ENCODE results near the gene ANKRD10.

The ANKRD10 gene

DNA sequence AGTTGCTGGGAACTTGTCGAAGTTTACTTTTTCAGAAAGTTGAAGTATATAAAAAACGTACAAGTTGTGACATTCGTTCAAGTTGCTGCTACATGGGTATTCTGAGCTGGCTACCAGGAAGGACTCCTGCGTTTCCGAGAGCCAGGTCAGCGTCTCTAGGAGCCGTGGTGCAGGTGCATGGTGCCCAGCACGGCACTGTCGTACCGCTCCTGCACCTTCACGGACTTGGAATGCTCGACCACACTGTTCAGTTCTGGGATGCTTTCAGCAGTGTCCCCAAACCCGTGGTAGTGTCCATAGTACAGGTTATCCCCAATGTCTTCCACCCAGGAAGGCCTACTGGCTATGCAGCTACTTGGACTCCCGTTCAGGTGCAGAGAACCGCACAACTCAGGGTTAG, 35.4 kb downstream of the ANKRD10 start:
- no peaks in the 10 kb centered on the region for H3K36me3 ChIP-seq (replicated peaks)
- peaks cover 16% of the 10 kb centered on the region for H3K4me1 ChIP-seq
- no peaks in the 10 kb centered on the region for H3K27me3 ChIP-seq (ENCODE audit: low read depth)
- no peaks in the 10 kb centered on the region for H3K9me3 ChIP-seq
- DNase-seq (ENCODE audit: low spot score in 2 of 2), result no peak
- no peak overlapping the region for H3K4me3 ChIP-seq
- in situ Hi-C loops (cut with MboI; ENCODE audit: low sequenced_read_pairs), result no loop called here

DNA sequence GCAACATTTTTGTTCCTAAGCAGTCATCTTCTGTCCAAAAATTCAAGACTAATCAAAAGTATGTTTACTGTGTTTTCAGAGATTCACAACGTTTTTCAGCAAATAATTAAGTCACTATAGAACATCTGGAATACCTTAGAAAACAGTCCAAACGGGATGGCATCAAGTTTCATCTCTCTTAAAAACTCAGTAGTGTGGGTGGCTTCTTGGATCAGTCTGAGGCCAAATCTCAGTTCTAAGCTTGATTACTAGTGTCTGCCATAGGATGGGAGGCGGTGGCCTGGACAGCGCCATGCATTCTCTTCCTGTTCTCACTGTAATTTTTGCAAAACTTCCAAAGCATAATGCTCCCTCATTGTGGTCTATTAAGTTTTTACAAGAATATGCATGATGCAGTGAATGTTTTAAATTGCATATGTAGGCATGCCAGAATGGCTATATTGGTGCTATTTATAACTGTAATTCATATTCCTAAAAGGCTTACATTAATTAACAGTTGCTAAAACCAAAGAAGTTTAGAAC, 37.1 kb downstream of the ANKRD10 start:
- no peak for DNase-seq (ENCODE audit: low spot score in 2 of 2)
- in situ Hi-C loops (cut with MboI; ENCODE audit: low sequenced_read_pairs), result no loop called here
- H3K27me3 ChIP-seq (ENCODE audit: low read depth), result no peaks in the 10 kb centered on the region
- peaks cover 10% of the 10 kb centered on the region for H3K4me1 ChIP-seq
- no peaks in the 10 kb centered on the region for H3K36me3 ChIP-seq (replicated peaks)
- no peak overlapping the region for H3K4me3 ChIP-seq
- no peaks in the 10 kb centered on the region for H3K9me3 ChIP-seq

DNA sequence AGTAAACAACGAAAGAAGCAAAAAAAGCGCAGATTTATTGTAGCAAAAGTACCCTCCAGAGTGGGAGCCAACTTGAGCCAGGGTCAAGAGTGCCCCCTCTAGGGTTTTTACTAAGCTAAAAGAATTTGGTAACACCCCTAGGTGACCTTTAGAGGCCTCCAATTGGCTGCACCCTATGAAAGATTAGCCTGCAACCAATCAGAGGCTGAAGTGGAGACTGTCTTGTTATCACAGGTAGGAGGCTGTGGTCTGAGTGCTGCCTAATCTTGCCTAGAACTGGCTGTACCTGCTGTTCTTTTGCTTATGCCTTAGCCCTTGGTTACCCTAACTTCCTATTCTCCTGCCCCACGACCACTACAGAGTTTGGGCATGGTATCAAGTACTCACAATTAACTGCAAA, 38.3 kb downstream of the ANKRD10 start:
- DNase-seq (ENCODE audit: low spot score in 2 of 2), result no peak
- no peaks in the 10 kb centered on the region for H3K36me3 ChIP-seq (replicated peaks)
- in situ Hi-C loops (cut with MboI; ENCODE audit: low sequenced_read_pairs), result no loop called here
- H3K4me3 ChIP-seq, result no peak overlapping the region
- H3K27me3 ChIP-seq (ENCODE audit: low read depth), result no peaks in the 10 kb centered on the region
- H3K4me1 ChIP-seq, result peaks cover 6% of the 10 kb centered on the region
- H3K9me3 ChIP-seq, result no peaks in the 10 kb centered on the region

DNA sequence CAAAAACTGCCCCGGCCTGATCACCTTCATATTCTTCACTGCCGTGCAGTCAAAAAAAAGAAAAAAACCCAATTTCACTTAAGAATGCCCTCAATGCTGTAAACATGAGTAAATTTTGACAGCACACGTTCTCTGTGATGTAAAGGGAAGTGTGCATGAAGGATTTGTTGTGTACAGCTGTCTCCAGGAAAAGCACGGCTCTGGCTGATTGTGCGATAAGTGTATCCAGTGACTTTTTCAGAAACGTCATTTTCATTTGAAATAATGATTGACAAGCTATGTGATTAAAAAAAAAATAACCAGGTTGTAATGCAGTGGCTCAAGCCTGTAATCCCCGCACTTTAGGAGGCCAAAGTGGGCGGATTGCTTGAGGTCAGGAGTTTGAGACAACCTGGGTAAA, 39.6 kb downstream of the ANKRD10 start:
- in situ Hi-C loops (cut with MboI; ENCODE audit: low sequenced_read_pairs), result no loop called here
- no peaks in the 10 kb centered on the region for H3K36me3 ChIP-seq (replicated peaks)
- no peaks in the 10 kb centered on the region for H3K27me3 ChIP-seq (ENCODE audit: low read depth)
- no peaks in the 10 kb centered on the region for H3K9me3 ChIP-seq
- DNase-seq (ENCODE audit: low spot score in 2 of 2), result no peak
- peaks cover 6% of the 10 kb centered on the region for H3K4me1 ChIP-seq
- H3K4me3 ChIP-seq, result no peak overlapping the region

DNA sequence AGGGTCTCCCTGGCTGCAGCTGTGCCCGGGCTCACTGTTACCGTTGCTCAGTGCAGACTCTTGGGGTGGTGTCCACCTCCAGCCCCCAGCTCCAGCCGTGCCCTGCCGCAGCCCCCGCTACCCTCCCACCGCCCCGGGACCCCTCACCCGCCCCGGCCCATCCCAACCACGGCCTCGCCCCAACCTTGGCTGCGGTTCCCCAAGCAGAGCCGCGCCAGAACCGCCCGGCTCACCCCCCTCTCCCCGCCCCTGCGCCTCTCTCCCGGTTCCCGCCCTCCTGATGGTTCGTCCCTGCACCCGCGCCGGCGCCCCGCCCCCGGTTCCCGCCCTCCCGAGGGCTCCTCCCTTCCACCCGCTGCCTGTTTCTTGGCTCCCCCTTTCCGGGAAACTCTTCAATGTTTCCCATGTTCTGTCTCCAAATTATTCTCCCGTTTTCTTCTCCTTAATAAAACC, 40.3 kb downstream of the ANKRD10 start:
- Histone ChIP-seq H3K4me3 (peak overlapping the region; percentile 34), H3K9me3 (no peaks in the 10 kb centered on the region), H3K27me3 (ENCODE audit: low read depth) (no peaks in the 10 kb centered on the region), H3K4me1 (peaks cover 6% of the 10 kb centered on the region), H3K36me3 (replicated peaks) (no peaks in the 10 kb centered on the region)
- peak; percentile 64 to 93 for DNase-seq (ENCODE audit: low spot score in 2 of 2)
- in situ Hi-C loops (cut with MboI; ENCODE audit: low sequenced_read_pairs), result no loop called here

DNA sequence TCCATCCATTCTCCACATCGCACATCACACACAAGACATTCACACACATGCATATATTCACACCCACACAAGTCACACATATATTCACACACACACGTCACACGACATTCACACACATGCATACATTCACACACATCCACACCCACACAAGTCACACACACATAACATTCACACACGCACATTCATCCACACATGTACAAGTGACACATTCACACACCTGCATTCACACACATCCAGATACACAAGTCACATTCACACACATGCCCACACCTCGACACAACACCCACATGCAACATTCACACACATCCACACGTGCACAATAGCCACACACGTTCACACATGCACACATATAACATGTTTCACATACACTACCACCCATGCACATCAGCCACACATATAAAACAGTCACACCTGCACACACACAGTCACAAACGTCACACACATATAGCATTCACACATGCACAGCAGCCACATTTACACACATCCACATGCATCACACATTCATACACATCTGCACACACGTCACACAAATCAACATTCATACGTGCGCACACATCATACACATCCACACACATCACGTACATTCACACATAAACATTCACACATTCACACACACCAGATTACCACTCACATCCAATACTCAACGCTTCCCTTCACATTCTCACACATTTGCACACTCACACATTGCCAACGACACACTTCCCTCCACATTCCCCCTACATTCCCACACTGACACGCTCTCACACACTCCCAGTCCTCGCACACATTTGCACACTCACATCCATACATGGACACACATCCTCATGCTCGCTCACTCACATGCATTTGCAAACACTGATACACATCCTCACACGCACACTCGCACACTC, 41.0 kb downstream of the ANKRD10 start:
- Histone ChIP-seq H3K9me3 (no peaks in the 10 kb centered on the region), H3K4me3 (peak overlapping the region; percentile 34), H3K27me3 (ENCODE audit: low read depth) (no peaks in the 10 kb centered on the region), H3K4me1 (peaks cover 6% of the 10 kb centered on the region), H3K36me3 (replicated peaks) (no peaks in the 10 kb centered on the region)
- DNase-seq (ENCODE audit: low spot score in 2 of 2), result no peak
- in situ Hi-C loops (cut with MboI; ENCODE audit: low sequenced_read_pairs), result no loop called here

DNA sequence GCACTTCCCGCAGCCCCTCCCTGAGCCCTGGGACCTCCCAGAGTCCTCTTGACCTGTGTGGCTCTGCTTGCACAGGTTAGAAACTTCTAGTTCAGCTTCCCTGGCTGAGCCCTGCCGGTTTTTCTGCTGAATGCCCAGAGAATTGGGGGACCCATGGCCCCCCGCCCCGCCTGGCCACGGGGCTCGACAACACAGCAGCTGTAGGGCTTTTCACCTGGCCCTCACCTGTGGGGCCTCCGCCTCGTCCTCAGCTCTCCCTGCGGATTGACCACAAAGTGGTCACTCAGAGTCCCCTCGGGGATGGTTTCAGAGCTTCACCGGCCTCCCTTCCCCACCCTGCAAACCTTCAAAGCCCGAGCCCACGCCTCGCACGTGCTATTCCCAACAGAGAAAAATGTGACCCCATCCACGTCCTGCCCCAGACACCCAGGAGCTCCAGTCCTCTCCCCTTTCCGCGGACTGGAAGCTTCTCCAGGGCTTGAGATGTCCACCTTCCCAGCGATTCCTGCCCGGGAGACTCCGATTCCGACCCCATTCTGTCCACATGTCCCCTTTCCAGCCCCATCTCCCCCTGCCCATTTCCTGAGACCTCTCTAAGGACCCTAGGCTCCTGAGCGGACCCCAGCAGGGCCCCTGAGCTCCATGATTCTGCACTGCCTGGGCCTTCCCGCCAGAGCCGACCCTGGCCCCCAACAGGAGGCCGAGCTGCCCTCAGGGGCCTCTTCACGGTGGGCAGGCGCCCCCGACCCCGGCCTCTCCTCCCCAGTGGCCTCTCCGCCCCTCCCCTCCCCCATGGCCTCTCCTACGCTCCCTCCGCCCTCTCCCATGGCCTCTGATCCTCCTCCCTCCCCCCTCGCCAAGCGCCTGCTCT, 41.9 kb downstream of the ANKRD10 start:
- DNase-seq (ENCODE audit: low spot score in 2 of 2), result no peak
- Histone ChIP-seq H3K4me3 (no peak overlapping the region), H3K4me1 (peaks cover 6% of the 10 kb centered on the region), H3K27me3 (ENCODE audit: low read depth) (no peaks in the 10 kb centered on the region), H3K36me3 (replicated peaks) (no peaks in the 10 kb centered on the region), H3K9me3 (no peaks in the 10 kb centered on the region)
- in situ Hi-C loops (cut with MboI; ENCODE audit: low sequenced_read_pairs), result no loop called here

DNA sequence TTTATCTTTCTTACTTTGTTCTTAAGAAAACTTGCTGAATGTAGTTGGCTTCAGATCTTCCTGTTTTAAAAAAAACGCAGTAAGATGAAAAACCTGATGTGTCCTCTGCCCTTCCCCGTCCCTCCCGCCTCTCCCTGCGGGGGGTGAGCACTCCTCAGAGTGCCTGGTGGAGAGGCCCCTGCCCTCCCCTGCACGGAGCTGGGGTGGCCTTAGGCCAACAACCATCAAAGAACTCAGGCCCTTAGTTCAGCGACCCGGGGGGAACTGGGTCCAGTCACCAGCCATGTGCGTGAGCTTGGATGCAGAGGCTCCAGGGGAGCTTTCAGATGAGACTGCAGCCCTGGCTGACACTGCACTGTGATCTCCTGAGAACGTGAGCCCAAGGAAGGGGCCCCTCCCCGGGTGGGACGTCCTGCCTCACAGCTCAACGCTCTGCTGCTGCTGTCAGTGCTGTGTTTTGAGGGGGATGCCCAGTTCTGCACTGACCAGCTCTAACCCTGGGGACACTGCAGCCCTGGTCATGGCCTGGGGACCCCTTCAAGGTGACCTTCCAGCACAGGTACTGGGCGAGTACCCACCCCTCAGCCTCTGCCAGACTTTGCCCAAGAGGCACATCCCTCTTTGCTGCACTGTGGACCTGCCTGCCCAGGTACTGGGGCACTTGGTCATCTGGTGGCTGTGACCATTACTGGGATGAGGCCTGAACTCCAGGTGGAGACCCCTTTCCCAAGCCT, 42.7 kb downstream of the ANKRD10 start:
- peaks cover 6% of the 10 kb centered on the region for H3K4me1 ChIP-seq
- H3K4me3 ChIP-seq, result no peak overlapping the region
- DNase-seq (ENCODE audit: low spot score in 2 of 2), result no peak
- in situ Hi-C loops (cut with MboI; ENCODE audit: low sequenced_read_pairs), result no loop called here
- no peaks in the 10 kb centered on the region for H3K9me3 ChIP-seq
- H3K36me3 ChIP-seq (replicated peaks), result no peaks in the 10 kb centered on the region
- no peaks in the 10 kb centered on the region for H3K27me3 ChIP-seq (ENCODE audit: low read depth)

DNA sequence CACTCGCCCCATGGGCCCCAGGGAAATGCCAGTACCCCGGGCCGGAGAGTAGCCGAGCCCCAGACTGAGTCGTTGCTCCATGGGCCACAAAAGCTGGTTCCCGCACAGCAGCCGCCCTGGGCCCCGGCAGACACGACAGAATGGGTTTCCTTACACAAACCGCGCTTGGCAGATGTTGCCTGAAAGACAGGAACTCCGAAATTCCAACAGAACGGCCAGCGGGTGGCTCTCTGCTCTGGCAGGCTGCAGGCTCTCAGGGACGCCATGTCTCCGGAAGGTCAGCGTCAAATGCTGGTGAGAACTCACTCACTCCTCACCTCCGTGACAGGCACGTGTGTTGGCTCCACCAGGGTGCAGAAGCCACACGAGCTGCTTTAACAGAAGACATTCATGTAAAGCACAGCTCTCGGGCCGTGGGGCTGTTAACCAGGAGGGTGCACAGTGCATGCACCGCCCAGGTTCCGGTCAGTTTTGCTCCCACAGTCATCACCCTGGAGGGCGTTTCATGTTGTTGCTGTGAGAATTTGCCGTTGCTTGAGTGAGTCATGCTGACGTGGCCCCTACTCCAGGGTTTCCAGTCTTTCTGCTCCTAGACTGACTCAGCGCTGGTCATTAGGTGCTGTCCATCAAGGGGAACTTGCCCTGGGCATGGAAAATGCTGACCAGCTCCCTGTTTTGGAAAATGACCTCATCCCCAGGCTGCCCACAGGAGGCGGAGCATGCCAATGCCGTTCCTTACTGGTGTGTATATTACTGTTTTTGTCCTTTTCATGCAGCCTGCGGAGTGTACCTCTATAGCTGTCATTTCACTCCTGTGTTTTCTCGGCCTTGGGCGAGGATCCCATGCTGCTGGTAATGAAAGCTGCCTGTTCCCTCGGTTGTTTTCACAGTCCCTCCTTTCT, 44.8 kb downstream of the ANKRD10 start:
- Histone ChIP-seq H3K4me1 (peaks cover 6% of the 10 kb centered on the region), H3K9me3 (no peaks in the 10 kb centered on the region), H3K36me3 (replicated peaks) (no peaks in the 10 kb centered on the region), H3K27me3 (ENCODE audit: low read depth) (no peaks in the 10 kb centered on the region), H3K4me3 (no peak overlapping the region)
- peak in 1 of 2 experiments; percentile 27 for DNase-seq (ENCODE audit: low spot score in 2 of 2)
- in situ Hi-C loops (cut with MboI; ENCODE audit: low sequenced_read_pairs), result no loop called here

DNA sequence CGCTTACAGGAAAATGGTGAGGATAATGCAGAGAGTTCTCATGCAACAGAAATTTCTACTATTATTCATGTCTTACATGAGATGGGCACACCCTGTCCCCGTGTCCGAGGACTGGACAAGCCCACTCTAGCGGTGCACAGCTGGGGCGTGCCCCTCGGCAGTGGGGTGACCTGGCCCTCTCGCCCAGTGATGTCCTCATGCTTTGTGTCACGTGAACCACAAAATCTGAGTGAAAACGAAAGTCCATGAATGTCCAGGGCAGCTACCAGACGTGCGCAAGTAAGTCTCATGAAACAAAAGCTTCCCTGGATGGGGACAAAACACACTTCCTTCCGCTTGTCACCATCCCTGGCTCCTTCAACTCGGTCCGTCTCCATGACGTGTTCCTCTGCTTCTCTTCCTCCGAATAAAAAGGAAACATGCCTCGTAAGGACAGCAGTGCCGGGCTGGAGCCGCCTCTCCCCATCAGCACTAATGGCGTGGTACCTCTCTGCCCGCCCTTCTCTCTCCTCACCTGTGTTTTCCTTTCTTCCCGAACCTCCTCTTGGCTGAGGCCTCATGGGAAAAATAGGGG, 45.6 kb downstream of the ANKRD10 start:
- Histone ChIP-seq H3K36me3 (replicated peaks) (no peaks in the 10 kb centered on the region), H3K9me3 (no peaks in the 10 kb centered on the region), H3K4me1 (peaks cover 2% of the 10 kb centered on the region; the same call in 1 of the 2 replicates), H3K27me3 (ENCODE audit: low read depth) (no peaks in the 10 kb centered on the region), H3K4me3 (no peak overlapping the region)
- no peak for DNase-seq (ENCODE audit: low spot score in 2 of 2)
- in situ Hi-C loops (cut with MboI; ENCODE audit: low sequenced_read_pairs), result no loop called here

DNA sequence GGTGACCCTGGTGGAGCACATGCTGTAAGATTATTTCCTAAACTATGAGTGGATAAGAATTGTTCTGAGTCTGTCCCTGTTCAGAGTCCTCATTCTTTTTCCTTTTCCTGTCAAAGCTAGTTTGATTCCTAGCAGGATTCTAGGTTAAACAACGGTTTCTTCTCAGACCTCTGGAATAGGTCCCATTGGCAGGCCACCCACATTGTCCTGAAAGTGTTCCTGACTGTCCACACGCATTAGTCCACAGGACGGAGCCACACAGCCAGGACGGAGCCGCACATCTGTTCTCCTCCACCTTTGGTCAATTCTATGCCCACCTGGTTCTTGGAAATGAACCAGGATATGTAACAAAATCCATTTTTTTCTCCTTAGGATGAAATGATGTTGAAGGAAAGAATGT, 46.1 kb downstream of the ANKRD10 start:
- H3K4me3 ChIP-seq, result no peak overlapping the region
- no peaks in the 10 kb centered on the region for H3K4me1 ChIP-seq
- in situ Hi-C loops (cut with MboI; ENCODE audit: low sequenced_read_pairs), result no loop called here

DNA sequence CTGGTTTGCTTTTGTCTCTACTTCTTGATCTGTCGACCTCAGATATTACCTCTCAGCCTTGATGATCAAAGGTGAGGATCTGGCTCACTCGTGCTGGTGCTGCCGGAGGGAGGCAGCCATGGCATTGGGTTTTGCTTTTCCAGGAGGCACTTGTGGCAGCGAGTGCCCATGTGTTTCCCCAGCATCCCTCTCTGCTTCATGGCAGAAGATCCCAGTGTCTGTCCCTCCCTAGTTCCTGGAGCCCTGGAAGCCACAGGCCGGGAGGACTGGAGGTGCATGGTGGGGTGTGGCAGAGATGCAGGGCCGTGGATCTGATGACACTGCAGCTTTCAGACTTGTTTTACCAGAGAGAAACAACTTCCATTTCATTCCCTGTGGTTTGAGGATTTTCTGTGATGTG, 47.5 kb downstream of the ANKRD10 start:
- in situ Hi-C loops (cut with MboI; ENCODE audit: low sequenced_read_pairs), result no loop called here
- no peaks in the 10 kb centered on the region for H3K4me1 ChIP-seq
- no peaks in the 10 kb centered on the region for H3K27me3 ChIP-seq (ENCODE audit: low read depth)
- no peak for DNase-seq (ENCODE audit: low spot score in 2 of 2)
- no peak overlapping the region for H3K4me3 ChIP-seq
- H3K36me3 ChIP-seq (replicated peaks), result no peaks in the 10 kb centered on the region
- no peaks in the 10 kb centered on the region for H3K9me3 ChIP-seq

More for the DNA sequence above, 46.1 kb downstream of the ANKRD10 start:
- Histone ChIP-seq H3K9me3 (no peaks in the 10 kb centered on the region), H3K27me3 (ENCODE audit: low read depth) (no peaks in the 10 kb centered on the region), H3K36me3 (replicated peaks) (no peaks in the 10 kb centered on the region)
- DNase-seq (ENCODE audit: low spot score in 2 of 2), result no peak

All from HAP-1 (cell line).